Measurements from ENCODE around the gene PLEKHG1. TPM values are rescaled to one million over a fixed set of nuclear protein-coding genes. Genes with fewer than 3 reads are reported as not detected.

The PLEKHG1 gene
- total and polyA plus RNA-seq, 11 donors = 2.2 to 27.0 (median 11.3) TPM

- intact Hi-C loops (cut with DNase I) = no loop called here
Observed at GRCh38 chr6:150567380-150567779, 32.3 kb upstream of the PLEKHG1 start.

GRCh38 chr6:150567823-150568383 lies 31.8 kb upstream of the PLEKHG1 start:
- TF ChIP-seq POLR2A (IDR thresholded peaks at IDR 0.05) = no peak
- TF ChIP-seq, protein P1, sequence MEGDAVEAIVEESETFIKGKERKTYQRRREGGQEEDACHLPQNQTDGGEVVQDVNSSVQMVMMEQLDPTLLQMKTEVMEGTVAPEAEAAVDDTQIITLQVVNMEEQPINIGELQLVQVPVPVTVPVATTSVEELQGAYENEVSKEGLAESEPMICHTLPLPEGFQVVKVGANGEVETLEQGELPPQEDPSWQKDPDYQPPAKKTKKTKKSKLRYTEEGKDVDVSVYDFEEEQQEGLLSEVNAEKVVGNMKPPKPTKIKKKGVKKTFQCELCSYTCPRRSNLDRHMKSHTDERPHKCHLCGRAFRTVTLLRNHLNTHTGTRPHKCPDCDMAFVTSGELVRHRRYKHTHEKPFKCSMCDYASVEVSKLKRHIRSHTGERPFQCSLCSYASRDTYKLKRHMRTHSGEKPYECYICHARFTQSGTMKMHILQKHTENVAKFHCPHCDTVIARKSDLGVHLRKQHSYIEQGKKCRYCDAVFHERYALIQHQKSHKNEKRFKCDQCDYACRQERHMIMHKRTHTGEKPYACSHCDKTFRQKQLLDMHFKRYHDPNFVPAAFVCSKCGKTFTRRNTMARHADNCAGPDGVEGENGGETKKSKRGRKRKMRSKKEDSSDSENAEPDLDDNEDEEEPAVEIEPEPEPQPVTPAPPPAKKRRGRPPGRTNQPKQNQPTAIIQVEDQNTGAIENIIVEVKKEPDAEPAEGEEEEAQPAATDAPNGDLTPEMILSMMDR (IDR thresholded peaks at IDR 0.05) = no peak
- no peaks in the 10 kb centered on the region for H3K36me3 ChIP-seq
- ATAC-seq (peak; percentile 77 to 99 (median 88)), DNase-seq (peak in 2 of 5 donors; percentile 59 to 90)
- no peak overlapping the region for H3K4me3 ChIP-seq
- WGBS, 4 donors = 57 to 84% (median 74%) methylated on average over 3 of the region's 3 CpGs
- peaks cover 0 to 7% (median 0%) of the 10 kb centered on the region in 12 donors for H3K4me1 ChIP-seq
- peak overlapping the region in 1 of 12 donors; percentile 57 for H3K27ac ChIP-seq
- H3K27me3 ChIP-seq = no peaks in the 10 kb centered on the region
- intact Hi-C loops (cut with DNase I) = no loop called here
- peaks cover 0 to 8% (median 0%) of the 10 kb centered on the region in 12 donors for H3K9me3 ChIP-seq

More at GRCh38 chr6:150567380-150567779, 32.3 kb upstream of the PLEKHG1 start:
- no peak for TF ChIP-seq POLR2A (IDR thresholded peaks at IDR 0.05)
- TF ChIP-seq, protein P1 (IDR thresholded peaks at IDR 0.05) = no peak
- Histone ChIP-seq H3K27me3 (no peaks in the 10 kb centered on the region), H3K36me3 (no peaks in the 10 kb centered on the region), H3K27ac (peak overlapping the region in 1 of 12 donors; percentile 57), H3K4me1 (peaks cover 0 to 6% (median 0%) of the 10 kb centered on the region in 12 donors), H3K9me3 (peaks cover 0 to 8% (median 0%) of the 10 kb centered on the region in 12 donors), H3K4me3 (no peak overlapping the region)
- DNase-seq (no peak), ATAC-seq (no peak)
- WGBS, 4 donors = 71 to 76% (median 74%) methylated on average over 3 of the region's 3 CpGs

- Histone ChIP-seq H3K9me3 (peaks cover 0 to 8% (median 0%) of the 10 kb centered on the region in 12 donors), H3K27me3 (no peaks in the 10 kb centered on the region), H3K36me3 (no peaks in the 10 kb centered on the region), H3K27ac (peak overlapping the region in 1 of 12 donors; percentile 57), H3K4me1 (peaks cover 0 to 14% (median 0%) of the 10 kb centered on the region in 12 donors), H3K4me3 (no peak overlapping the region)
- ATAC-seq = no peak
- WGBS, 4 donors = 89 to 97% (median 94%) methylated on average over 3 of the region's 3 CpGs
- TF ChIP-seq, protein P1 (IDR thresholded peaks at IDR 0.05) = no peak
- TF ChIP-seq POLR2A (IDR thresholded peaks at IDR 0.05) = no peak
- DNase-seq = no peak
- intact Hi-C loops (cut with DNase I) = no loop called here
Observed at GRCh38 chr6:150568560-150568959, 31.1 kb upstream of the PLEKHG1 start.

GRCh38 chr6:150569161-150569560 lies 30.5 kb upstream of the PLEKHG1 start:
- Histone ChIP-seq H3K27me3 (no peaks in the 10 kb centered on the region), H3K4me1 (peaks cover 0 to 16% (median 0%) of the 10 kb centered on the region in 12 donors), H3K9me3 (peaks cover 0 to 8% (median 0%) of the 10 kb centered on the region in 12 donors), H3K36me3 (no peaks in the 10 kb centered on the region), H3K27ac (no peak overlapping the region), H3K4me3 (no peak overlapping the region)
- DNase-seq = no peak
- TF ChIP-seq POLR2A (IDR thresholded peaks at IDR 0.05) = no peak
- TF ChIP-seq, protein P1 (IDR thresholded peaks at IDR 0.05) = no peak
- WGBS, 4 donors = 88 to 95% (median 93%) methylated on average over 2 of the region's 2 CpGs
- intact Hi-C loops (cut with DNase I) = no loop called here
- ATAC-seq = no peak
